HG03039 (cell line): ENCODE measurements around the gene SPIRE2.
"Not testable (repeated sequence)": the region's sequence is repeated elsewhere in the genome, so short reads cannot be mapped to it uniquely, and the experiment has no call there.

Experiments used
- ATAC-seq: cut with Tn5 transposase; IDR thresholded peaks from one replicate; pipeline ENCODE4 v1.9.1; 2021; ENCODE audit warnings: mild to moderate bottlenecking, moderate library complexity; ENCODE audit not compliant: unreplicated experiment

The SPIRE2 gene, protein sequence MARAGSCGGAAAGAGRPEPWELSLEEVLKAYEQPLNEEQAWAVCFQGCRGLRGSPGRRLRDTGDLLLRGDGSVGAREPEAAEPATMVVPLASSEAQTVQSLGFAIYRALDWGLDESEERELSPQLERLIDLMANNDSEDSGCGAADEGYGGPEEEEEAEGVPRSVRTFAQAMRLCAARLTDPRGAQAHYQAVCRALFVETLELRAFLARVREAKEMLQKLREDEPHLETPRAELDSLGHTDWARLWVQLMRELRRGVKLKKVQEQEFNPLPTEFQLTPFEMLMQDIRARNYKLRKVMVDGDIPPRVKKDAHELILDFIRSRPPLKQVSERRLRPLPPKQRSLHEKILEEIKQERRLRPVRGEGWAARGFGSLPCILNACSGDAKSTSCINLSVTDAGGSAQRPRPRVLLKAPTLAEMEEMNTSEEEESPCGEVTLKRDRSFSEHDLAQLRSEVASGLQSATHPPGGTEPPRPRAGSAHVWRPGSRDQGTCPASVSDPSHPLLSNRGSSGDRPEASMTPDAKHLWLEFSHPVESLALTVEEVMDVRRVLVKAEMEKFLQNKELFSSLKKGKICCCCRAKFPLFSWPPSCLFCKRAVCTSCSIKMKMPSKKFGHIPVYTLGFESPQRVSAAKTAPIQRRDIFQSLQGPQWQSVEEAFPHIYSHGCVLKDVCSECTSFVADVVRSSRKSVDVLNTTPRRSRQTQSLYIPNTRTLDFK

DNA sequence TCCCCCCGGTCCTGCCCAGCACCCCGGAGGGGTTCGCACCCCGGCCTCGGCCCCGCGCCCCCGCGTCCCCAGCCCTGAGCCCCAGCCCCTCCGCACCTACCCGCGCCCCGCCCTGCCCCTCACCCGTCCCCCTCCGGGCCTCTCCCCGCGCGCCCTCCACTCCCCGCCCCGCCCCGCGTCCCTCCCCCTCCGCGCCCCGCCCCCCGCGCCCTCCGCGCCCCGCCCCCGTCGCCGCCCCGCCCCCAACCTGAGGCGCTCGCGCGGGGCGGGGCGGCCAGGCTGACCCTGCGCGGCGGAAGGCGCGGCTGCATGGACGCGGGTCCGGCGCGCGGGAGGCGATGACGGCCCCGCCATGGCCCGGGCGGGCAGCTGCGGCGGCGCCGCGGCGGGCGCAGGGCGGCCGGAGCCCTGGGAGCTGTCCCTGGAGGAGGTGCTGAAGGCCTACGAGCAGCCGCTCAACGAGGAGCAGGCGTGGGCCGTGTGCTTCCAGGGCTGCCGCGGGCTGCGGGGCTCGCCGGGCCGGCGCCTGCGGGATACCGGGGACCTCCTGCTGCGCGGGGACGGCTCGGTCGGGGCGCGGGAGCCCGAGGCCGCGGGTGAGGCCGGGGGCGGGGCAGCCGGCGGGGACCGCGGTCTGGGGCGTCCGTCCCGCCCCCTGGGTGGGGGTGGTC is at the start of gene SPIRE2:
TSS of gene SPIRE2 (plus strand) at position 277 of the 671 bp plus-strand sequence. CDS start at position 353, 76 bp downstream.
- no peak for ATAC-seq

DNA sequence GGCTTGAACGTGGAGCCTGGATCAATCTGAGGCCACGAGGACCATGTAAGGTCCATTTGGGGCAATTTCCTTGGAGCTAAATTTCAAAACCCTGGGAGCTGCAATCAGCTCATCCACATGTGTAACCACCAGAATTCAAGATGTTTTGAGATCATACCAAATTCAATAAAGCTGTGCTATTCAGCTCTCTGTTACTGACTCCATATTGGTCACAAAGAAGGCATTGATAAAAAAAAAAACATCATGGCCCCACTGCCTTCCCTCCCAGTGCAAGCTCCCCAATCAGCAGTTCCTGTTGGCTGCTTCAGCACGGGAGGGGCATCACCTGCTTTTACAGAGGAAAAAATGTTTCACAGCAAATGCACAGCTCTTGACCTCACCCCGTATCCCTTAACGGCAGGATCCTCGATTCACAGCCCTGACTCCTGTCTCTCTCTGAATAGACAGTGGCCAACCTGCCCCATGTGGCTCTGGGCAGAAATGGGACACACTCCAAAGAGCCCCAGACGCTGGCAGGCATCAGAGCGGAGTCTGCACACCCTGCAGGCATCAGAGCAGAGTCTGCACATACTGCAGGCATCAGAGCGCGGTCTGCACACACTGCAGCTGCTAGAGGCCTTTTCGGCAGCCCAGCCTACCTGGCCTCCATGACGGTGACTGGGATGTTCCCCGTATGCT is 48.9 kb upstream of the SPIRE2 start:
- no peak for ATAC-seq

DNA sequence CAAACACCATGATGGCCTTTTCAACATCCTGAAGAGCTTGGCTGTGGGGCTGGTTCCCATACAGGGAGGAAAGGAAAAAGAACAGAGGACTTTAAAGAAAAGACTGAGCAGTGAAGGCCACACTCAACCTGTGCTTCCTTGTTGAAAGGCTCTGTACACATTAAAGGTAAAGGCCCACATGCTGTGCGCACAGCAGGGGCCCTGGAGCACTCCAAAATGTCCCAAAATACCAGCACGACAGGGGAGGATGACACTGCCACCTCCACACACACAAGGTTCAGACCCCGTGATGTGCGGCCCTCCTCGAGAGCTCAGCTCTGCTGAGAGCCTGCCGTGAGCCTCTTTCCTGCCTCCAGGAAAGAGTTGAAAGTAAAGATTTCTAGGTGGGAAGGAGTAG is 48.4 kb upstream of the SPIRE2 start:
- no peak for ATAC-seq

DNA sequence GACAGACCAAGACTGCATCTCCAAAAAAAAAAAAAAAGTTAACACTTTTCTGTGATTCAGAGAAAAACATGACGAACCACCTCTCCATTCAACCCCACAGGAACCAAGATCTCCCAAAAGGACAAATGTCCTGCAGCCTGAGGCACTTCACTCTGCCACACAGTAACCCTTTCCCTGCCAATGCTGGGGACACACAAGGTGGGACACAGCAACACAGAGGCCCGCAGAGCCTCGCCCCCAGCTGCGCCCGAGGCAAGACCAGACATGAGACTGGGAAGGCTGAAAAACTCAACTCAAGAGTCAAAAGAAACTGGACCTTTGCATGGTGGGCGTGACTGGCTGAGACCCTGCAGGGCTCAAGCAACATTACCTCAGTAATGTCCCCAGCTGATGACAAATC is 45.8 kb upstream of the SPIRE2 start:
- ATAC-seq, result no peak

DNA sequence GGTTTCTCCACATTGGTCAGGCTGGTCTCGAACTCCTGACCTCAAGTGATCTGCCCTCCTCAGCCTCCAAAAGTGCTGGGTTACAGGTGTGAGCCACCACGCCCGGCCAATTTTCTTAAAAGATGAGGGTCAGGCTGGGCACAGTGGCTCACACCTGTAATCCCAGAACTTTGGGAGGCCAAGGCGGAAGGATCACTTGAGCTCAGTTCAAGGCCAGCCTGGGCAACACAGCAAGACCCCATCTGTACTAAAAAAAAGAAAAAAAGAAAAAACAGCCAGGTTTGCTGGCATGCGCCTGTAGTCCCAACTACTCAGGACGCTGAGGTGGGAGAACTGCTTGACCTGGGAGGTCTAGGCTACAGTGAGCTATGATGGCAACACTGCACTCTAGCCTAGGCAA is 44.3 kb upstream of the SPIRE2 start:
- ATAC-seq, result not testable (repeated sequence)

DNA sequence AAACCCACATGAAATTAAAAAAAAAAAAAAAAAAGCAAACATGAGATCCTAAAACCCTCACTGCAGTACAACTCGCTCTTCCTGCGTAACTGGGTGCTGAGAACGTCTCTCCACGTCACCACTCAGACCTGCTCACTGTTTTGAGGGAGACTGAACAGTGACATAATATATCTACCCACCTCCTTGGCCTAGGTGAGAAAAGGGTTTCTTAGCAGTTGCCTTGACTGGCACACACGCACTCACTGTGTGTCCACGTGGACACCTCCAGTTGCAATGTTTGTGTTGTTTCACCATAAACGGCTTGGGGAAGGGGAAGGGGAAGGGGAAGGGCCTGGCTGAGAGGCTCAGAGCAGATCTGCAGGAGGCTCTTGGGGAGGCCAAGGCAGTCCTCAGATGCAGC is 43.9 kb upstream of the SPIRE2 start:
- ATAC-seq, result no peak

DNA sequence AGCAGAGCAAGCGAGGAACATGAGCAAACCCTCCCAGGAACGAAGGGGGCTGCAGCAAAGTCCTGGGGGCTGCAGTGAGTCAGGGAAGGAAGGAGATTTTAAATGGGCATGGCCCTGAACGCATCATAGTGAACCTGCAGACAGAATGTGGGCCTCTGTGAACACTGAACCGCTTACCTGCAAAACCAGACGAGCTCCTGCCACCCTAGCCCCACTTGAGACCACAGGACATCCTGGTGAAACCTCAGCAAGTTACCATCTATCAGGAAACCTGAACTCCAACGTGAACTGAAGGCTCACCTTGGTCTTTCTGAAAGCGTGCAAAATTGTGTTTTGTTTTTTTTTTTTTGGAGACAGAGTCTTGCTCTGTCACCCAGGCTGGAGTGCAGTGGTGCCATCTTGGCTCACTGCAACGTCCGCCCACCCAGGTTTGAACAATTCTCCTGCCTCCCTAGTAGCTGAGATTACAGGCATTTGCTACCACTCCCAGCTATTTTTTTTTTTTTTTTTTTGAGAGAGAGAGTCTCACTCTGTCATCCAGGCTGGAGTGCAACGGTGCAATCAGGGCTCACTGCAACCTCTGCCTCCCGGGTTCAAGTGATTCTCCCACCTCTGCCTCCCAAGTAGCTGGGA is 42.6 kb upstream of the SPIRE2 start:
- no peak for ATAC-seq

DNA sequence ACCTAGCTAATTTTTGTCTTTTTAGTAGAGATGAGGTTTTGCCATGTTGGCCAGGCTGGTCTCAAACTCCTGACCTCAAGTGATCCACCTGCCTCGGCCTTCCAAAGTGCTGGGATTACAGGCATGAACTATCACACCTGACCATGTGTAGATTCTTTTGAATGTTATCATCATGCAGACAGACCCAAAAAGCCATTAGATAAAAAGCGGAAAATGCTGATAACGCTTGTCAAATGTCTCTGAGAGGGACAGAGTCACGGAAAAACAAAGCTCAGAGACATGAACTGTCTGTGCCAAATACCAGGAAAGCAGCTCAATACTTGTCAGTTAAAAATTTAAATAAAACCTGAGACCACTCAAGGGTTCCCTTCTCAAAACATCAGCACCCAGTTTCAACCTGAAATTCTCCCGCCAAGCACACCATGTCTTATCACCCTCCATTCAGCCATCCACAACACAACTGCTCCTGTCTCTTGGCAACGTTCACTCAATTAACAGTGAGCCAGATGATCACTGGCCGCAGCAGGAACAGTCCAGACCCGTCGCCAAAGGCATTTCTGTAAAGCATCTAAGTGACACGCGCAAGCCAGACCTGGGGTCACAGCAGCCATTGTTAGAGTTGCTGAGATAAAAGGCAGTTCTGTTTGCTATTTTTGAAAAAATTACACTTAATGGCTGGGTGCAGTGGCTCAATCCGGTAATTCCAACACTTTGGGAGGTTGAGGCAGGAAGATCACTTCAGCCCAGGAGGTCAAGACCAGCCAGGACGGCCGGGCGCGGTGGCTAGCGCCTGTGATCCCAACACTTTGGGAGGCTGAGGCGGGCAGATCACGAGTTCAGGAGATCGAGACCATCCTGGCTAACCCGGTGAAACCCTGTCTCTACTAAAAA is 41.6 kb upstream of the SPIRE2 start:
- no peak for ATAC-seq

DNA sequence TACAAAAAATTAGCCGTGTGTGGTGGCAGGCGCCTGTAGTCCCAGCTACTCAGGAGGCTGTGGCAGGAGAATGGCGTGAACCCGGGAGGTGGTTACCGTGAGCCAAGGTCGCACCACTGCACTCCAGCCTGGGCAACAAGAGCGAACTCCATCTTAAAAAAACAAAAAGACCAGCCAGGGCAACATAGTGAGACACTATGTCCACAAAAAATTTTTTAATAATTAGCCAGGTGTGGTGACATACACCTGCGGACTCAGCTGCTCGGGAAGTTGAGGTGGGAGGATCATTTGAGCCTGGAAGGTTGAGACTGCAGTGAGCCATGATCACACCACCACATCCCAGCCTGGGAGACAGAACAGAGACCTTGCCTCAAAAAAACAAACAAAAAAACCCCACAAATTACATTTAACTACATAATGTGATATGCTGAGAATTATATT is 40.9 kb upstream of the SPIRE2 start:
- no peak for ATAC-seq

DNA sequence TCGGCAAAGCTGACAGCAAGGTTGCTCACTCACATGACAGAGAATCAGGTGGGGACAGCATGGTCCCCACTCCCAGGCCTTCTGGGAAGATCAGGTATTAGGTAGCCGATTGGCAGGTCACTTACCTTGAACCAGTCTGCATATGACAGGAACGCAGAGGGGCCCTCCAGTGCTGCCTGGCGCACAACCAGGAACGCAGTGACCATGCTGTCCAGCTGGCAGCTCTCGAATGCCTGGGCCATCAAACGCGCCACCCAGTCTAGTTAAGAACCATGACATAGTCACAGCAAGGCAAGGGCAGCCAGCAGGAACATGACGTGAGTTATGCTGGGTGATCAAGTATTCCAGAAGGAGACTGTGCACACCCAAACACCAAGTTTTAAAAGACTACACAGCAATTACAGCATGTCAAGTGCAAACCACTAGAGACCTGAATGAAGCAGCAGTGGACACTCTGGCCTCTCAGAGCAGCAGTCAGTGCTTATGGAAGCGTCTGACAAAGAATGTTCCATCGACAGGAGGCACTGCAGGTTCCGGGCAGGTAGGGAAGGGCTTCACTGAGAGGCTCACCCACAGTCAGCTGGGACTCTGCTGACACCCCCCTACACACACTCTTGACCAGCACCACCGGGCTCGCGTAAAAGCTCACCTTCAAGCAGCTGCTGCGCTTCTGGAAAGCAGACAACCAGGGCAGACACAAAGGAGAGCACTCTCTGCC is 36.8 kb upstream of the SPIRE2 start:
- ATAC-seq, result no peak

DNA sequence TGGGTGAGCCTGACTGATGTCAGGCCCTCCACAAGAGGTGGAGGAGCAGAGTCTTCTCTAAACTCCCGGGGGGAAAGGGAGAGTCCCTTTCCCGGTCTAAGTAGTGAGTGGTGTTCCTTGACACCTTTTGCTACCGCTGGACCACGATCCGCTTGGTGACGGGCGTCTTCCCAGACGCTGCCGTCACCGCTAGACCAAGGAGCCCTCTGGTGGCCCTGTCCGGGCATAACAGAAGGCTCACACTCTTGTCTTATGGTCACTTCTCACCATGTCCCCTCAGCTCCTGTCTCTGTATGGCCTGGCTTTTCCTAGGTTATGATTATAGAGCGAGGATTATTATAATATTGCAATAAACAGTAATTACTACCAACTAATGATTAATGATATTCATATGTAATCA is 35.2 kb upstream of the SPIRE2 start:
- ATAC-seq, result not testable (repeated sequence)

DNA sequence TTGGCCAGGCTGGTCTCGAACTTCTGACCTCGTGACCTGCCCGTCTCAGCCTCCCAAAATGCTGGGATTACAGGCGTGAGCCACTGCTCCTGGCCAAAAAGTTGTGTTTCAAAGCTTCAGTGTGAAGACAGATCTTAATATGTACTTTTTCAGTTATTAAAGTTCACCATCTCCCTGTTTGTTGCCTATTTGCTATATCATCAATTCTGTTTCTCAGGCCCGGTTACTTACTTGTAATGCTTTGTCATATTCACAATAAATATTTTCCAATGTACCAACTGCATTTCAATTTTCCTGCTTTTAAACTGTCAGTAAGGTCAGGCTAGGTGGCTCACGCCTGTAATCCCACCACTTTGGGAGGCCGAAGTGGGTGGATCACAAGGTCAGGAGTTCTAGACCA is 34.3 kb upstream of the SPIRE2 start:
- no peak for ATAC-seq

DNA sequence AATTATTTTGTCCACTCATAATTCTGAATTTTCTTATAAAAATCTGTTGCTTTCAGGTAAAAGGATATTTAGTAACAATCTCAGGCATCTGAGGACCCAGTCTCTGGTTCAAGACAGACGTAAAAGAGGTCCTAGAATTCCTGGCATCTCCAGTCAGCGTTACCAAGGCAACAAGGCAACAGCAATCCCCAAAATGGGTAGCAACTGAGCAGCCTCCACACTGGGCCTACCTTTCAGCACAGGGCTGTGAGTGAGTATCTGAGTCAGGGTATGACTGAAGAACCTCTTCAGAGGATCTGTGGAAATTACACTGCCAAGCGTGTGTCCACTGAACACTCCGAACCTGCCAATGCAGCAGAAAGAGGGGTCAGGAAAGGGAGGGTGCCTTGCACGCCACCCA is 32.6 kb upstream of the SPIRE2 start:
- ATAC-seq, result no peak

DNA sequence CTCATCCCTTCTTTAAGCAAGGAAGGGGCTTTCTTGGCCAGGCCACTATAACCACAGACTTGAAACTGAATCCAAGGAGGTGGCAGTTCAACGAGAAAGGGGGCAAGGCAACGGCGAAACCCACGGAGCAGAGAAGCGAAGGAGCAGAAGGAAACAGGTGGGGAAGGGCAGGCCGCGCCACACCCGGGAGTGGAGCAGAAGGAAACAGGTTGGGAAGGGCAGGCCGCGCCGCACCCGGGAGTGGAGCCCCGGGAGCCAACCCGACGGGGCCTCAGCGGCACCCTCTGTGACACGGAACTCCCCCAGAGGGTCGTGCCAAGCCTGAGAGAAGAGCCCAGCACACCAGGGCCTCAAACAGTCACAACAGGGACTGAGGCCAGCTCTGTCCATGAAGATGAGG is 32.2 kb upstream of the SPIRE2 start:
- no peak for ATAC-seq

DNA sequence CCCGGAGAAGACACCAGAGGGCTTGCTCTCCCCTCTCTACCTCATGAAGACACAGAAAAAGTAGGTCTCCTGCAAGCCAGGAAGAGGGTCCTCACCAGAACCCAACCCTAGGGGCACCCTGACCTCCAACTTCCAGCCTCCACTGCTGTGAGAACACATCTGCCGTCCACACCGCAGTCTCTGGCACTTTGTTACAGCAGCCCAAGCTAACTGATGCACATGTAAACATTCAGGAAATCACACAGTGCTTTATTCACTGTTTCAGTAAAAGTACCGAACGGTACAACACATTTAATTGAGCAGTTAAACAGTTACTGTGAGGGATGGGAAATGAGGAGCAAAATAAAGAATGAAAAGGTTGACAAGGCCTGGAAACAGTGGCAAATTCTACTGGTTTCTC is 30.1 kb upstream of the SPIRE2 start:
- ATAC-seq, result no peak

DNA sequence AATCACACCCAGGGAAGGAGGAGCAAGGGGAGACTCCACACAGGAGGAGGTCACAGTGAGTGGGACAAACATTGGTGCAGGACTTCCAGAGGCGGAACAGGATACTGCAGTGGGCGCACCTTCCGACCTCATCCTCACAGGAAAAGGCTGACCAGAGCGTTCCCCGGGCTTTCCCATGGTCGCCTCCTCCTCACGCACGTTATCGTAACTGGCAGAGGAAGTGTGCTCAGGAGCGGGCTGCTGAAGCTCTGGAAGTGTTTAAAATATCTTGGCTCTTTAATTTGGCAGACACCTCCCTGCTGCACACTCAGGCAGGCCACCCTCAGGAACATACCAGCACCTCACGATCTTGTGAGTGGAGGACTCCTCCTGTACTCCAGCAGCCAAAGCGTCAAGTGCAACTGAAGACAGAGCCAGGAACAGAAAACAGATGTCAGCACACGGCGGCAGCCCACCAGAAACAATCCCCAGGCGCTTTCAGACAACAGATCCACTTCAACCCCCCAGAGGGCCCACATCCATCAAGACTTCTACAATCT is 29.4 kb upstream of the SPIRE2 start:
- ATAC-seq, result no peak

DNA sequence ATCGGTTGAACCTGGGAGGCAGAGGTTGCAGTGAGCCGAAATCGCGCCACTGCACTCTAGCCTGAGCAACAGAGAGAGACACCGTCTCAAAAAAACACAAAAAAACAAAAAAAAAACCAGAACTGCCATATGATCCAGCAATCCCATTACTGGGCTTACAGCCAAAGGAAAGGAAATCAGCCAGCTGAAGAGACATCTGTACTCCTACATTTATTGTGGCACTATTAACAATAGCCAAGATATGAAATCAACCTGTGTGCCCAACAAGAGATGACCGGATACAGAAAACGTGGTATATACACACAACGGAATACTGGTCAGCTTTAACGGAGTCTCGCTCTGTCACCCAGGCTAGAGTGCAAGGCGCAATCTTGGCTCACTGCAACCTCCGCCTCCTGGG is 26.5 kb upstream of the SPIRE2 start:
- no peak for ATAC-seq

DNA sequence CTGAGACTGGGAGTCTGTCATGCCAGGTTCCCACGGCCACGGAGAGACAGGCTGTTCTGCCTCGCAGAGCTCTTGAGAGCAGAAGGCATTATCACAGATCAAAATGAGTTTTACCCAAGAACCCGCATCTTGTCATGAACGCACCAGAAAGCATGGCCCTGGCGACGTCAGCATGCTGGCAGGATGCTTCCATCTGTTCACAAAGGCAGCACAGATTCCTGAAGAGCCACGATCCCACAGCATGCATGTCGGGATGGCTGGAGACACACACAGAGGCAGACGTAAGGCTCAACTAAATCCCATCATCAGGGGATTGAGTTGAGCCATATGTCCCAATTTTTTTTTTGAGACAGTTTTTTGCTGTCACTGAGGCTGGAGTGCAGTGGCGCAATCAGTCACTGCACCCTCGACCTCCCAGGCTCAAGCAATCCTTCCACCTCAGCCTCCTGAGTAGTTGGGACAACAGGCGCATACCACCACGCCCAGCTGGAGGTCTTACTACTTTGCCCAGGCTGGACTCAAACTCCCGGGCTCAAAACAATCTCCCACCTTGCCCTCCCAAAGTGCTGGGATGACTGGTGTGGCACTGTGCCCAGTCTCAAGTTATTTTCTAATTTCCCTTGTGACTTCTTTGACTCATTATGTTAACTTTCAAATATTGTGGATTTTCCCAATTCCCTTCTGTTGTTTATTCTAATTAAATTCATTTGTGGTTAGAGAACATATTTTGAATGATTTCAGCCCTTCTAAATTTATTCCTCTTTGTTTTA is 23.0 kb upstream of the SPIRE2 start:
- no peak for ATAC-seq
